GM19035 (cell line): Measurements from ENCODE around the gene CHTOP.
"Not testable (repeated sequence)": the region's sequence is repeated elsewhere in the genome, so short reads cannot be mapped to it uniquely, and the experiment has no call there.

Experiments used
- ATAC-seq: cut with Tn5 transposase; IDR thresholded peaks from one replicate; pipeline ENCODE4 v1.9.1; 2021; ENCODE audit not compliant: unreplicated experiment

Gene CHTOP

DNA sequence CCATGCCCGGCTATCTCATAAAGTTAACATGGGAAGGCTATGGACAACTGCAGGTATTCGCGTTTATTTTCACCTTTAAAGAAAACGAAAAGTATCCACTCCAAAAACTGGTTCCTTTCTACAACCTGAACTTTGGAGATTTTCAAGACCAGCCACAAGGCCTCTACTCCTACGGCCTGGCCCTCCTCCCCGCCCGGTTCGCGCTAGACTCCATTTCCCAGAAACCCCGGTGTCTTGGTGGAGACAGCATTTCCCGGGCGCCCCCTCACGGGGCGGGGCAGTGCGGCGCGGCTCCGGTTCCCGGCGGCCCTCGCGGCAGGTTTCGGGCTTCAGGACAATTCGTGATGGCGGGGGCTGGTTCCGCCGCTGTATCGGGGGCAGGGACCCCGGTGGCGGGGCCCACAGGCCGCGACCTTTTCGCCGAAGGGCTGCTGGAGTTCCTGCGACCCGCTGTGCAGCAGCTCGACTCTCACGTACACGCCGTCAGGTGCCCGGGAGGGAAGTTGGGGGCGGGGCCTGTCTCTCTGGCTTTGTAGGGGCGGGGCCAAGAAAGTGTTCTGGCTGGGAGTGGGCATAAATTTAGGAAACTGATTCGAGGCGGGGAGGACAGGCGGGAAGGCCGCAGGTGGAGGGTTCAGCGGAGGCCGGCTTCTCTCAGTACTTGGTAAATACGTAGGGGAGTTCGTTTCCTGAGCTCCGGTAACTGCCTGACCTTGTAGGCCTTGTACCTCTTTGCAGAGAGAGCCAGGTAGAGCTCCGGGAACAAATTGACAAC is 24.7 kb downstream of the CHTOP start, which contains the start of gene SNAPIN:
TSS of gene SNAPIN (plus strand) at position 304 of the 775 bp plus-strand sequence. CDS start at position 345, 41 bp downstream.
- ATAC-seq = peak; percentile 95

GRCh38 chr1:153659175-153659534 is 25.3 kb downstream of the CHTOP start:
- no peak for ATAC-seq

- ATAC-seq = no peak
These were observed 25.8 kb downstream of the CHTOP start for GRCh38 chr1:153659656-153660055.

GRCh38 chr1:153661111-153661708 is 27.3 kb downstream of the CHTOP start:
- no peak for ATAC-seq

- no peak for ATAC-seq
These were observed 28.4 kb downstream of the CHTOP start for GRCh38 chr1:153662269-153662668.

- no peak for ATAC-seq
These were observed 29.3 kb downstream of the CHTOP start for GRCh38 chr1:153663211-153663610.

- ATAC-seq = no peak
These were observed 33.6 kb downstream of the CHTOP start for GRCh38 chr1:153667439-153667838.

GRCh38 chr1:153668672-153669071 is 34.8 kb downstream of the CHTOP start:
- not testable (repeated sequence) for ATAC-seq

GRCh38 chr1:153669606-153670005 is 35.7 kb downstream of the CHTOP start:
- ATAC-seq = no peak

DNA sequence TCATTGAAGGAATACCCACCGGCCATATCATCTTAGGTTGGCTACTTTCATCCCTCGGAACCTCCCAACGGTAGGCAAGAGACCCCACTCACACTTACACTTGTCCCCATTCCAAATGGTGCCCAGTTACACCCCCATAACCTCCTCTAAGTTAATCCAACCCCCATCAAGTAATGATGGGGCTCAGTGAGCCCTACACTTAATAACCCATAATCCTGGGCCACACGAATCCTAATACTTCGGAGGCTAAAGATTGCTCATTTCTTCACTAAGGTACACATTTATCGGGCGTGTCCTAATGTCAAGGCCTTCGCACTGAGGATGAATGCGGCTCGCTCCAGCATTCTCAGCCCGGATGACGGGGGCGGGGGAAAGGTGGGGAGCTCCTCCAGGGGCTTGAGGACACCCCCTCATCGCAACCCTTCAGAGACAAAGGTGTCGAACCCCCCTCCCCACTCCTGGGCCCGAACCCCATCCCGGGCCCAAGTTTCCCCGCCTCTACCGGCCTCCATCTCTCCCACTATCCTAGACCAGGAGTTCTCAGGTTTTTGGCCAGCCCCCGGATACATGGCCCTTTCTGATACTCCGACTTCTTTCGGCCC is 36.5 kb downstream of the CHTOP start:
- ATAC-seq = peak; percentile 3

DNA sequence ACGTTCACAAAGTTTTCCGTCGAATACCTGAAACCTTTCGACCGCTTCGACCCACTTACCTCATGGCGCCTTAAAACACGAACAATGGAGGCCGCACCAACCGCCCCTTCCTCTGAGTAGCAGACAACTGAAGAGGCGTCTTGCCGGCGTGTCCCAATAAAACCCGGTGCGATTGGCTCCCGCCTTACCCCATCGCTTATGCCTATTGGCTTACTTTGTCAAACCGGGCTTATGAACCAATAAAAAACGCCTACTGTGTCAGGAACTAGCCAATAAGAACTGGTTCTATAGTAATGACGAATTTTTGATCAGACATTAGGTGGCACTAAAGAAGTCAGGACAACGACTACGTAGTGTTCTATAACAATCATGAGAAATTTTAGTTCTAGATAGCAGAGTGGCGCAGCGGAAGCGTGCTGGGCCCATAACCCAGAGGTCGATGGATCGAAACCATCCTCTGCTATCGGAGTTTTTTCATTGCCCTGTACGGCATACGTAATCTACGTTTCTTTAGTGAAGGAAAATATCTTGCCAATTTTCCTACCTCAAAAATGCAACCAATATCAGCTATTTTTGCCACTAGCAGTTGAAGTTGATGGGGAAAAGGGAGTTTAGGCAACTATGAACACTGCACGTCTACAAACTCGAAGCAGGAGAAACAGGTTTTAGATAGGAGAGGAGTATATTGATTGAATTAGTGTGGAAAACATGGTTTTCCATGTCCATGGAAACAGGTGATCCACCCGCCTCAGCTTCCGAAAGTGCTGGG is 37.2 kb downstream of the CHTOP start, which contains the start of gene ILF2:
TSS of gene ILF2 (minus strand) at position 135 of the 769 bp plus-strand sequence. CDS start at position 64, 71 bp downstream.
- peak; percentile 97 for ATAC-seq

- peak; percentile 10 for ATAC-seq
These were observed 37.9 kb downstream of the CHTOP start for GRCh38 chr1:153671628-153672353.

GRCh38 chr1:153673511-153673910 is 39.6 kb downstream of the CHTOP start:
- ATAC-seq = no peak

- no peak for ATAC-seq
These were observed 44.1 kb downstream of the CHTOP start for GRCh38 chr1:153677718-153678518.

DNA sequence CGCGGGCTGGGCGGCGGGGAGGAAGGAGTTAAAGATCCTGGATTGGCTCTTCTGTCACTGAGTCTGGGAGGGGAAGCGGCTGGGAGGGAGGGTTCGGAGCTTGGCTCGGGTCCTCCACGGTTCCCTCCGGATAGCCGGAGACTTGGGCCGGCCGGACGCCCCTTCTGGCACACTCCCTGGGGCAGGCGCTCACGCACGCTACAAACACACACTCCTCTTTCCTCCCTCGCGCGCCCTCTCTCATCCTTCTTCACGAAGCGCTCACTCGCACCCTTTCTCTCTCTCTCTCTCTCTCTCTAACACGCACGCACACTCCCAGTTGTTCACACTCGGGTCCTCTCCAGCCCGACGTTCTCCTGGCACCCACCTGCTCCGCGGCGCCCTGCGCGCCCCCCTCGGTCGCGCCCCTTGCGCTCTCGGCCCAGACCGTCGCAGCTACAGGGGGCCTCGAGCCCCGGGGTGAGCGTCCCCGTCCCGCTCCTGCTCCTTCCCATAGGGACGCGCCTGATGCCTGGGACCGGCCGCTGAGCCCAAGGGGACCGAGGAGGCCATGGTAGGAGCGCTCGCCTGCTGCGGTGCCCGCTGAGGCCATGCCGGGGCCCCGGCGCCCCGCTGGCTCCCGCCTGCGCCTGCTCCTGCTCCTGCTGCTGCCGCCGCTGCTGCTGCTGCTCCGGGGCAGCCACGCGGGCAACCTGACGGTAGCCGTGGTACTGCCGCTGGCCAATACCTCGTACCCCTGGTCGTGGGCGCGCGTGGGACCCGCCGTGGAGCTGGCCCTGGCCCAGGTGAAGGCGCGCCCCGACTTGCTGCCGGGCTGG is 44.9 kb downstream of the CHTOP start, which contains the start of gene NPR1:
TSS of gene NPR1 (plus strand) at position 170 of the 818 bp plus-strand sequence. CDS start at position 591, 421 bp downstream.
- ATAC-seq = no peak

- ATAC-seq = no peak
These were observed 45.7 kb downstream of the CHTOP start for GRCh38 chr1:153679337-153680119.

- ATAC-seq = no peak
These were observed 46.2 kb downstream of the CHTOP start for GRCh38 chr1:153680120-153680403.

GRCh38 chr1:153682730-153683129 is 48.9 kb downstream of the CHTOP start:
- ATAC-seq = no peak
